HEK293 (cell line): ENCODE data around the gene BDH1.

ENCODE experiments used
- TCF7L2 ChIP-seq: IDR thresholded peaks from 2 replicates; pipeline ENCODE4 v1.6.1; 2011; ENCODE audit warnings: low read depth, mild to moderate bottlenecking, inconsistent platforms, low read length, moderate library complexity, borderline replicate concordance
- ZNF302 ChIP-seq: fragments of 450-650 bp; formaldehyde crosslinking; IDR thresholded peaks from 2 replicates; pipeline ENCODE4 v1.5.1; 2016; ENCODE audit warnings: missing biosample characterization, missing genetic modification characterization, low read depth
- ZNF555 ChIP-seq: fragments of 450-650 bp; formaldehyde crosslinking; conservative IDR thresholded peaks from 2 replicates; pipeline ENCODE4 v1.5.1; 2017; ENCODE audit warnings: missing biosample characterization, mild to moderate bottlenecking, missing genetic modification characterization, inconsistent platforms
- TF ChIP-seq, protein P1 (sequence below): fragments of 450-650 bp; formaldehyde crosslinking; conservative IDR thresholded peaks from 2 replicates; pipeline ENCODE4 v1.5.1; 2016; ENCODE audit warnings: low read depth, missing biosample characterization, missing genetic modification characterization
- TF ChIP-seq, protein P2 (sequence below): fragments of 450-650 bp; formaldehyde crosslinking; IDR thresholded peaks from 2 replicates; pipeline ENCODE4 v1.5.1; 2016; ENCODE audit warnings: missing biosample characterization, missing genetic modification characterization

DNA sequence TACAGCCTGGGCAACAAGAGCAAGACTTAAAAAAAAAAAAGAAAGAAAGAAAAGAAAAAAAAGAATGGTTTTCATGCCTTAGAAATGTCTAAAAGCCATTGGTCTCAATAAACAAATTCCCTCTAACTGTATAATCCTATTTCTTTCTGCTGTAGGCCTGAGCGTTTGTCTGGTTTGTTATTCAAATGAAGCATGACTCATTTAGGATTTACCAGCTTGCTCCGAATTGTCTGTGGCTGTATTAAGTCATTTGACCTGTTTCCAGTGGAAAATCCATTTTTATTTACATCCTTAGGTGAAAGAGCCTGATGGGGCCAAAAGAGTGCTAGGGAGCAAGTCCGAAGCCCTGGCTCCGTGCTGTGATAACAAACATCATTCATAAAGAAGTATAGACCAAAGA, 73.8 kb downstream of the BDH1 start:
- no peak for TF ChIP-seq ZNF302 (tag by site-specific recombination)
- TF ChIP-seq, protein P1, sequence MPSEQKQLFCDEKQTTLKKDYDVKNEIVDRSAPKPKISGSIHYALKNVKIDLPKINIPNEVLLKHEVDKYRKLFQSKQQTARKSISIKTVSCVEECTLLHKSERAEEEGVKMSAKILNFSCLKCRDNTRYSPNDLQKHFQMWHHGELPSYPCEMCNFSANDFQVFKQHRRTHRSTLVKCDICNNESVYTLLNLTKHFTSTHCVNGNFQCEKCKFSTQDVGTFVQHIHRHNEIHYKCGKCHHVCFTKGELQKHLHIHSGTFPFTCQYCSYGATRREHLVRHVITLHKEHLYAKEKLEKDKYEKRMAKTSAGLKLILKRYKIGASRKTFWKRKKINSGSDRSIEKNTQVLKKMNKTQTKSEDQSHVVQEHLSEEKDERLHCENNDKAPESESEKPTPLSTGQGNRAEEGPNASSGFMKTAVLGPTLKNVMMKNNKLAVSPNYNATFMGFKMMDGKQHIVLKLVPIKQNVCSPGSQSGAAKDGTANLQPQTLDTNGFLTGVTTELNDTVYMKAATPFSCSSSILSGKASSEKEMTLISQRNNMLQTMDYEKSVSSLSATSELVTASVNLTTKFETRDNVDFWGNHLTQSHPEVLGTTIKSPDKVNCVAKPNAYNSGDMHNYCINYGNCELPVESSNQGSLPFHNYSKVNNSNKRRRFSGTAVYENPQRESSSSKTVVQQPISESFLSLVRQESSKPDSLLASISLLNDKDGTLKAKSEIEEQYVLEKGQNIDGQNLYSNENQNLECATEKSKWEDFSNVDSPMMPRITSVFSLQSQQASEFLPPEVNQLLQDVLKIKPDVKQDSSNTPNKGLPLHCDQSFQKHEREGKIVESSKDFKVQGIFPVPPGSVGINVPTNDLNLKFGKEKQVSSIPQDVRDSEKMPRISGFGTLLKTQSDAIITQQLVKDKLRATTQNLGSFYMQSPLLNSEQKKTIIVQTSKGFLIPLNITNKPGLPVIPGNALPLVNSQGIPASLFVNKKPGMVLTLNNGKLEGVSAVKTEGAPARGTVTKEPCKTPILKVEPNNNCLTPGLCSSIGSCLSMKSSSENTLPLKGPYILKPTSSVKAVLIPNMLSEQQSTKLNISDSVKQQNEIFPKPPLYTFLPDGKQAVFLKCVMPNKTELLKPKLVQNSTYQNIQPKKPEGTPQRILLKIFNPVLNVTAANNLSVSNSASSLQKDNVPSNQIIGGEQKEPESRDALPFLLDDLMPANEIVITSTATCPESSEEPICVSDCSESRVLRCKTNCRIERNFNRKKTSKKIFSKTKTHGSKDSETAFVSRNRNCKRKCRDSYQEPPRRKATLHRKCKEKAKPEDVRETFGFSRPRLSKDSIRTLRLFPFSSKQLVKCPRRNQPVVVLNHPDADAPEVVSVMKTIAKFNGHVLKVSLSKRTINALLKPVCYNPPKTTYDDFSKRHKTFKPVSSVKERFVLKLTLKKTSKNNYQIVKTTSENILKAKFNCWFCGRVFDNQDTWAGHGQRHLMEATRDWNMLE (tag by site-specific recombination) = no peak
- TF ChIP-seq, protein P2, sequence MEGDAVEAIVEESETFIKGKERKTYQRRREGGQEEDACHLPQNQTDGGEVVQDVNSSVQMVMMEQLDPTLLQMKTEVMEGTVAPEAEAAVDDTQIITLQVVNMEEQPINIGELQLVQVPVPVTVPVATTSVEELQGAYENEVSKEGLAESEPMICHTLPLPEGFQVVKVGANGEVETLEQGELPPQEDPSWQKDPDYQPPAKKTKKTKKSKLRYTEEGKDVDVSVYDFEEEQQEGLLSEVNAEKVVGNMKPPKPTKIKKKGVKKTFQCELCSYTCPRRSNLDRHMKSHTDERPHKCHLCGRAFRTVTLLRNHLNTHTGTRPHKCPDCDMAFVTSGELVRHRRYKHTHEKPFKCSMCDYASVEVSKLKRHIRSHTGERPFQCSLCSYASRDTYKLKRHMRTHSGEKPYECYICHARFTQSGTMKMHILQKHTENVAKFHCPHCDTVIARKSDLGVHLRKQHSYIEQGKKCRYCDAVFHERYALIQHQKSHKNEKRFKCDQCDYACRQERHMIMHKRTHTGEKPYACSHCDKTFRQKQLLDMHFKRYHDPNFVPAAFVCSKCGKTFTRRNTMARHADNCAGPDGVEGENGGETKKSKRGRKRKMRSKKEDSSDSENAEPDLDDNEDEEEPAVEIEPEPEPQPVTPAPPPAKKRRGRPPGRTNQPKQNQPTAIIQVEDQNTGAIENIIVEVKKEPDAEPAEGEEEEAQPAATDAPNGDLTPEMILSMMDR = no peak
- no peak for TF ChIP-seq ZNF555 (tag by site-specific recombination)
- no peak for TF ChIP-seq TCF7L2
